Gastroesophageal sphincter (tissue), 3 donors: ENCODE data around the gene AQP12B.

ENCODE experiments used
- EP300 ChIP-seq: sonication (generic); formaldehyde crosslinking; IDR thresholded peaks from one replicate; pipeline ENCODE4 v1.6.1; 2017; ENCODE audit warnings: antibody characterized with exemption, mild to moderate bottlenecking
- POLR2A ChIP-seq, 2 donors: fragments of 450-650 bp; IDR thresholded peaks; one replicate each; pipeline ENCODE4 v1.6.1; 2017; ENCODE audit warnings: antibody characterized with exemption in 2 of 2, mild to moderate bottlenecking in 2 of 2, moderate library complexity in 1 of 2
- POLR2AphosphoS5 ChIP-seq: sonication (generic); formaldehyde crosslinking; IDR thresholded peaks from one replicate; pipeline ENCODE4 v1.6.1; 2017; ENCODE audit warnings: antibody characterized with exemption
- TF ChIP-seq, protein P1 (sequence below), 4 experiments: fragments of 200-600 bp in 2 of 4; fragments of 450-650 bp in 2 of 4; sonication (generic) in 1 of 4; IDR thresholded peaks; one replicate each; pipeline ENCODE4 v1.5.1; 2017 to 2019; ENCODE audit warnings: antibody characterized with exemption in 4 of 4, mild to moderate bottlenecking in 2 of 4, moderate library complexity in 2 of 4

DNA sequence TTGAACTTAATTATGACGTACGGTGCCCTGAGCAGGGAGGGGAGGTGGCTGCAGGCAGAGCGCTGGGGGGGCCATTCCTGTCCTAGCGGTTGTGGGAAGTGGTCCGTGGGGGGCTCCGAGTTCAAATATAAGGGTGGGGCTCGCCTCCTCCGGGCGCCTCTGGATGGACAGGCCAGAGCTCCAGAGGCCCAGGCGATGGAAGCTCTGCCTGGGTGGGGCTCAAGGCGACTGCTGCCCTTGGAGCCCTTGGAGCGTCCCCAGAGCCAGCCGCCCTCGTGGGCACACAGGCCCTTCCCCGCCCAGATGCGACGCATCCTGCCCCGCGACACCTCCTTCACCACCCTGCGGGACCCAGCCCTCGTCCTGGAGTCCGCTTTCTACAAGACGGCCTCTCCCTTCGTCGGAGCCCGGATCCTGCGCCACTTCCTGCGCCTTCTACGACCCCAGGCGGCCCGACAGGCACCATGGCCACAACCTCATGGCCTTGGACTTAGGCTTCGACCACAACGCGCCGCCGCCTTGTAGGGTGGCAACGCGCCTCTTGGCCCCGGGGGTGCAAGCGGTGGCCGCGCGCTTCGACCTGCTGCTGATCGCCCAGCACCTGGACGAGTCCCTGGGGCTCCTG is 10.5 kb downstream of the AQP12B start:
- TF ChIP-seq, protein P1, sequence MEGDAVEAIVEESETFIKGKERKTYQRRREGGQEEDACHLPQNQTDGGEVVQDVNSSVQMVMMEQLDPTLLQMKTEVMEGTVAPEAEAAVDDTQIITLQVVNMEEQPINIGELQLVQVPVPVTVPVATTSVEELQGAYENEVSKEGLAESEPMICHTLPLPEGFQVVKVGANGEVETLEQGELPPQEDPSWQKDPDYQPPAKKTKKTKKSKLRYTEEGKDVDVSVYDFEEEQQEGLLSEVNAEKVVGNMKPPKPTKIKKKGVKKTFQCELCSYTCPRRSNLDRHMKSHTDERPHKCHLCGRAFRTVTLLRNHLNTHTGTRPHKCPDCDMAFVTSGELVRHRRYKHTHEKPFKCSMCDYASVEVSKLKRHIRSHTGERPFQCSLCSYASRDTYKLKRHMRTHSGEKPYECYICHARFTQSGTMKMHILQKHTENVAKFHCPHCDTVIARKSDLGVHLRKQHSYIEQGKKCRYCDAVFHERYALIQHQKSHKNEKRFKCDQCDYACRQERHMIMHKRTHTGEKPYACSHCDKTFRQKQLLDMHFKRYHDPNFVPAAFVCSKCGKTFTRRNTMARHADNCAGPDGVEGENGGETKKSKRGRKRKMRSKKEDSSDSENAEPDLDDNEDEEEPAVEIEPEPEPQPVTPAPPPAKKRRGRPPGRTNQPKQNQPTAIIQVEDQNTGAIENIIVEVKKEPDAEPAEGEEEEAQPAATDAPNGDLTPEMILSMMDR (IDR thresholded peaks at IDR 0.05): no peak
- TF ChIP-seq EP300 (no peak), POLR2A (IDR thresholded peaks at IDR 0.05) (no peak), POLR2AphosphoS5 (no peak)
